B cell (primary cell): ENCODE results near the gene OBP2B. TPM values are rescaled to one million over a fixed set of nuclear protein-coding genes. Genes with fewer than 3 reads are reported as not detected.

Source experiments
- ATAC-seq: fragments of 200-7000 bp; cut with Tn5 transposase; one replicate; pipeline ENCODE4 v1.10.0; 2021; ENCODE audit warnings: low read depth, mild to moderate bottlenecking, moderate number of reproducible peaks, moderate library complexity
- CTCF ChIA-PET: fragments of 350-600 bp; sonication (Branson Sonifier 250); formaldehyde crosslinking; loops from one replicate; lab custom pipeline; 2021; ENCODE audit warnings: antibody characterized with exemption, inconsistent platforms; lab: Charles Lee
- POLR2A ChIA-PET: fragments of 350-600 bp; sonication (Branson Sonifier 250); formaldehyde crosslinking; loops from one replicate; lab custom pipeline; 2021; ENCODE audit warnings: antibody characterized with exemption; lab: Charles Lee
- DNase-seq: peaks from one replicate; pipeline ENCODE4 v3.0.0; 2013
- H2AFZ ChIP-seq: 2 replicates; pipeline ENCODE4 v1.6.1; 2012; ENCODE audit warnings: mild to moderate bottlenecking, low read depth, low read length; ENCODE audit not compliant: insufficient read depth, poor library complexity, severe bottlenecking
- H3K27ac ChIP-seq, 2 donors: 1 replicate in 1 of 2; 2 replicates in 1 of 2; pipeline ENCODE4 v1.5.1; 2012 to 2013; ENCODE audit warnings: low read length in 2 of 2, mild to moderate bottlenecking in 2 of 2, moderate library complexity in 1 of 2
- H3K27me3 ChIP-seq, 4 experiments: fragments of 200-600 bp in 1 of 4; sonication (generic) in 1 of 4; replicated peaks in 1 of 4; 1 replicate in 2 of 4; 2 replicates in 2 of 4; pipeline versions ENCODE4 v1.6.1 to v1.7.0; 2013 to 2016; ENCODE audit warnings: low read length in 3 of 4, mild to moderate bottlenecking in 2 of 4, mixed read lengths in 1 of 4, moderate library complexity in 1 of 4; ENCODE audit not compliant: insufficient read depth in 4 of 4, control insufficient read depth in 3 of 4; ENCODE audit errors: control extremely low read depth in 1 of 4
- H3K36me3 ChIP-seq, 2 experiments: replicated peaks in 1 of 2; 1 replicate in 1 of 2; 2 replicates in 1 of 2; pipeline versions ENCODE4 v1.6.1 to v1.7.1; 2013; ENCODE audit warnings: low read length in 1 of 2; ENCODE audit not compliant: insufficient read depth in 2 of 2, control insufficient read depth in 1 of 2; ENCODE audit errors: control extremely low read depth in 1 of 2, extremely low read depth in 1 of 2
- H3K4me1 ChIP-seq, 2 donors: fragments of 200-600 bp in 1 of 2; sonication (generic) in 1 of 2; 1 replicate in 1 of 2; 2 replicates in 1 of 2; pipeline versions ENCODE4 v1.5.1 to v1.6.1; 2013 to 2017; ENCODE audit warnings: low read length in 2 of 2; ENCODE audit not compliant: control insufficient read depth in 2 of 2, insufficient read depth in 2 of 2
- H3K4me2 ChIP-seq: replicated peaks from 2 replicates; pipeline ENCODE3; 2012; ENCODE audit warnings: mild to moderate bottlenecking, low read depth, low read length; ENCODE audit not compliant: poor library complexity, severe bottlenecking
- H3K4me3 ChIP-seq, 5 experiments: fragments of 200-600 bp in 1 of 5; sonication (generic) in 1 of 5; 1 replicate in 3 of 5; 2 replicates in 2 of 5; pipeline versions ENCODE4 v1.5.1 to v1.7.0; 2011 to 2016; ENCODE audit warnings: low read length in 4 of 5, mild to moderate bottlenecking in 4 of 5, low read depth in 2 of 5, control low read depth in 1 of 5, moderate library complexity in 1 of 5; ENCODE audit not compliant: insufficient read depth in 1 of 5; ENCODE audit errors: control extremely low read depth in 1 of 5, extremely low read depth in 1 of 5
- H3K79me2 ChIP-seq: fragments of 200-600 bp; sonication (generic); one replicate; pipeline ENCODE4 v1.6.0; 2016; ENCODE audit warnings: low read length; ENCODE audit not compliant: control insufficient read depth, insufficient read depth
- H3K9ac ChIP-seq: fragments of 200-600 bp; sonication (generic); 2 replicates; pipeline ENCODE4 v1.6.1; 2017; ENCODE audit warnings: mild to moderate bottlenecking, low read length, moderate library complexity
- H3K9me3 ChIP-seq, 3 donors: one replicate each; pipeline versions ENCODE4 v1.6.1 to v1.7.1; 2013; ENCODE audit warnings: low read length in 2 of 3; ENCODE audit not compliant: control insufficient read depth in 2 of 3, insufficient read depth in 1 of 3; ENCODE audit errors: control extremely low read depth in 1 of 3
- H4K20me1 ChIP-seq: 2 replicates; pipeline ENCODE4 v1.6.0; 2012; ENCODE audit warnings: mild to moderate bottlenecking, low read length; ENCODE audit not compliant: insufficient read depth, control insufficient read depth, poor library complexity, severe bottlenecking
- H3K27ac Mint-ChIP-seq: one replicate; pipeline ENCODE4 v1.8.0; 2021; ENCODE audit warnings: mixed read lengths
- H3K27me3 Mint-ChIP-seq: one replicate; pipeline ENCODE4 v1.8.0; 2021; ENCODE audit warnings: mixed read lengths
- H3K4me1 Mint-ChIP-seq: one replicate; pipeline ENCODE4 v1.8.0; 2021; ENCODE audit warnings: mixed read lengths
- H3K4me3 Mint-ChIP-seq: one replicate; pipeline ENCODE4 v1.8.0; 2021; ENCODE audit warnings: mixed read lengths
- H3K9me3 Mint-ChIP-seq: one replicate; pipeline ENCODE4 v1.8.0; 2022; ENCODE audit warnings: mixed read lengths; ENCODE audit not compliant: insufficient read depth
- CTCF ChIP-seq: fragments of 200-600 bp; IDR thresholded peaks from one replicate; pipeline ENCODE4 v1.8.0; 2022; ENCODE audit warnings: antibody characterized with exemption, mild to moderate bottlenecking
- EZH2 ChIP-seq: IDR thresholded peaks from 2 replicates; pipeline ENCODE4 v1.6.1; 2012; ENCODE audit warnings: borderline replicate concordance, low read depth, mild to moderate bottlenecking, moderate library complexity, low read length; ENCODE audit not compliant: insufficient read depth, poor library complexity, severe bottlenecking
- WGBS: methylation state at CpG from one replicate; pipeline ENCODE4 v1.1.5; 2013; ENCODE audit warnings: missing lambda C conversion rate; ENCODE audit not compliant: insufficient coverage; 5-methylcytosine and 5-hydroxymethylcytosine counted together
- intact Hi-C: fragments of 100-400 bp; cut with micrococcal nuclease; formaldehyde crosslinking; loops from one replicate; pipeline ENCODE4 v1.10.0; 2022
- polyA plus RNA-seq: library from polyadenylated mRNA; depleted of rRNA; stranded (reverse); fragments of >200 nt; gene quantifications from 2 replicates; pipeline ENCODE4 v1.2.3, GENCODE V29; 2012
- total RNA-seq, 2 donors: library from RNA; stranded (reverse); fragments of 120-200 nt in 1 of 2; gene quantifications; 1 replicate in 1 of 2; 2 replicates in 1 of 2; pipeline versions ENCODE4 v1.2.3 to v1.2.4, GENCODE V29; 2013 to 2022

OBP2B gene
- total and polyA plus RNA-seq, 2 donors (not counting 1 experiment from before 2014, with no cell fraction given): not detected

GRCh38 chr9:133242991-133243390 lies 33.9 kb upstream of the OBP2B start:
- peaks cover 19% of the 10 kb centered on the region for H3K27me3 Mint-ChIP-seq
- ATAC-seq: no peak
- peaks cover 9 to 10% of the 10 kb centered on the region in 2 donors for H3K4me1 ChIP-seq
- no peak overlapping the region for H3K4me2 ChIP-seq
- no peak overlapping the region for H3K4me3 Mint-ChIP-seq
- no peaks in the 10 kb centered on the region for H4K20me1 ChIP-seq
- ChIA-PET CTCF (no interaction called here), POLR2A (interaction anchor here (0.6 kb wide), 1 partner anchor 111 kb away, joined by 3 read pairs; no protein-coding TSS in a partner anchor)
- peaks cover 9% of the 10 kb centered on the region for H3K4me1 Mint-ChIP-seq
- intact Hi-C loops: no loop called here
- DNase-seq: no peak
- H2AFZ ChIP-seq: no peak overlapping the region
- no peaks in the 10 kb centered on the region for H3K79me2 ChIP-seq
- no peak overlapping the region for H3K9ac ChIP-seq
- H3K4me3 ChIP-seq: no peak overlapping the region
- H3K36me3 ChIP-seq: no peaks in the 10 kb centered on the region
- H3K27ac Mint-ChIP-seq: no peak overlapping the region
- H3K9me3 ChIP-seq: peaks cover 0 to 20% (median 0%) of the 10 kb centered on the region in 3 donors
- H3K27me3 ChIP-seq: peaks cover 0 to 27% (median 3%) of the 10 kb centered on the region in 4 experiments
- TF ChIP-seq CTCF (no peak), EZH2 (no peak)
- no peaks in the 10 kb centered on the region for H3K9me3 Mint-ChIP-seq
- no CpG with 5 or more reads among the region's 8 CpGs for WGBS
- no peak overlapping the region for H3K27ac ChIP-seq

- H3K27me3 ChIP-seq: peaks cover 0 to 27% (median 3%) of the 10 kb centered on the region in 4 experiments
- Mint-ChIP-seq H3K4me3 (no peak overlapping the region), H3K4me1 (peaks cover 13% of the 10 kb centered on the region), H3K9me3 (no peaks in the 10 kb centered on the region), H3K27ac (no peak overlapping the region), H3K27me3 (peaks cover 26% of the 10 kb centered on the region)
- peaks cover 9 to 10% of the 10 kb centered on the region in 2 donors for H3K4me1 ChIP-seq
- TF ChIP-seq EZH2: no peak
- H3K9me3 ChIP-seq: peaks cover 0 to 20% (median 0%) of the 10 kb centered on the region in 3 donors
- ATAC-seq (no peak), DNase-seq (no peak)
- H3K4me3 ChIP-seq: no peak overlapping the region
- no peak overlapping the region for H3K27ac ChIP-seq
- intact Hi-C loops: no loop called here
- CTCF ChIA-PET: no interaction called here
- WGBS: 88% methylated on average over 9 of the region's 14 CpGs
- POLR2A ChIA-PET: no interaction called here
- no peak overlapping the region for H2AFZ ChIP-seq
- no peak overlapping the region for H3K9ac ChIP-seq
- no peaks in the 10 kb centered on the region for H4K20me1 ChIP-seq
- no peaks in the 10 kb centered on the region for H3K36me3 ChIP-seq
- no peaks in the 10 kb centered on the region for H3K79me2 ChIP-seq
- H3K4me2 ChIP-seq: no peak overlapping the region
Observed at GRCh38 chr9:133242241-133242640, 33.2 kb upstream of the OBP2B start.
